ENCODE data around the gene TEX9.

Gene TEX9

DNA sequence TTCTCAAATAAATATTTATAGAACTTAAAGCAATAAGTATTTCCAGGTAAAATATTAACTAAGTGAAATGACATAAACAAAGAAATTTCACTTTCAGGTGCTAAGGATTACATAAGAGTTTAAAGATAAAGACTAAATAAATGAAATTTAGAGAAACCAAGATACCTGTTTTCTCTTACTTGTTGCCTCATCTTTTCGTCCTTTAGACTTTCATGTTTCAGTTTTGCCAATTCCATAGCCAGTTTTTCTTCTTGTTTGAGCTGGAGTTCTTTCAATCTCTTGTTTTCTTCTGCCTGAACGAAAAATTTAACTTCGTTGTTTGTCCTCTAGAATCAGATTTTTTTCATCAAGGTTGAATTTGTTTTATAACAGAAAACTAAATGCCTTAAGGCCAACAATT, 91.0 kb downstream of the TEX9 start:
- no peak for DNase-seq

DNA sequence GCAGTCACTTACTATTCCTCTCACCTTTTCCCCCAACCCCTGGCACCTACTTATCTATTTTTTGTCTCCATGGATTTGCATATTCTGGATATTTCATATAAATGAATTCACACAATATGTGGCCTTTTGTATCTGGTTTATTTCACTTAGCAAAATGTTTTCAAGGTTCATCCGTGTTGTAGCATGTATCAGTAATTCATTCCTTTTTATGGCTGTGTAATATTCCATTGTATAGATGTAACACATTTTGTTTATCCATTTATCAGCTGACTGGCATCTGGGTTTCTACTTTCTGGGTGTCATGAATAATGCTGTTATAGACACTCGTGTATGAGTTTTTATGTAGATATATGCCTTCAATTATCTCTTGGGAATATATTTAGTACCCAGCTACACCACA, 93.9 kb downstream of the TEX9 start:
- no peak for DNase-seq

DNA sequence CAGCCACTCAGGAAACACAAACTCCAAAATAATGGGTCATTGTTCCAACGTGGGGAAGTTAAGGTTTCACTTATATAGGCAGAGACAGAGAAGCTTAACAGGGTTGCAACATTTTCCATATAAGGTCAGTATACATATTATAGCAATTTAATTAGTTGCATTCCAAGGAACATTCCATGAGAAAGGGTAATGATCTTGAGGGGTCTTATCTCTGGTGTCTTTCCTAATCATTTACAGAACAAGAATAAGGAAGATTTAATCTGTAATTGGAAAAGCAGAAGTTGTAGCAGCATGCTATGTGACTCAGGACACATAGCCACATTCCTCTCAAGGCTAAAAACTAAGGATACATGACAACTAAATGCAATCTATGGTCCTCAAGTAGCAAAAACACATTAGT, 94.8 kb downstream of the TEX9 start:
- peak; percentile 7 for DNase-seq

- no peak for DNase-seq
Measured at GRCh38 chr15:56460947-56461346, 95.7 kb downstream of the TEX9 start.

DNA sequence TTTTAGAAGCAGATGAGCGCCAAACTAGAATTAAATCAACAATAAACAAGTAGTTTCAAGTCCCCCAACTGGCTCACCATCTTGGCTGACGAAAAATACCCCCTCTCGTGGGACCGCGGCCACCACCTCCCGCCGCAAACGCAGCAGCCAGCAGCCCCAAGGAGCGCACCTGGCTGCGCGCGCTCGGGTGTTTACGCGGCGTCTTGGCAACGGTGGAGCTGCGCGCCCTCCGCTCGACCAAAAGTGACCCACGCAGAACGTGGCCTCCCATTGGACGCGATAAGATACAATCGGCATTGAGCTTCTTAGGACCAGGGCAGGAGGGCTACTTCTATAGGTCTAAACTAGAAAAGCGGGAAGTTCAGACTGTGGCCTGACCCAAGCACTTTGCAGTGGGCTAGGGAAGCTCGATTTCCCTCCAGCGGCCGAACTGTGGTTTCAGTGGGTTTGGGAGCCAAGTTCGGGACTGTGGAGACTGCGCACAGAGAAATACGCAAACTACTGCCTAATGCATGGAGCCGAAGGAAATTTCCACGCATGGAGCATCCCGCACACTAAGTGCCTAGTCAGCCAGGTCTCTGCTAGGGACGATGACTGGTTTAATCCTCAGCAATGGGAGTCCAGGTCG, 99.8 kb downstream of the TEX9 start, which contains the start of gene MNS1:
Gene MNS1, minus strand, starts transcription at position 245 of the 628 bp plus-strand sequence. Its CDS starts 165 bp downstream, at position 80.
- peak; percentile 99 for DNase-seq

- DNase-seq, result no peak
Measured at GRCh38 chr15:56467616-56468015, 102.4 kb downstream of the TEX9 start.

GRCh38 chr15:56468401-56468800, 103.2 kb downstream of the TEX9 start:
- DNase-seq, result peak; percentile 80

GRCh38 chr15:56469483-56469882, 104.3 kb downstream of the TEX9 start:
- DNase-seq, result peak; percentile 50

- DNase-seq, result no peak
Measured at GRCh38 chr15:56471440-56472069, 106.3 kb downstream of the TEX9 start.

DNA sequence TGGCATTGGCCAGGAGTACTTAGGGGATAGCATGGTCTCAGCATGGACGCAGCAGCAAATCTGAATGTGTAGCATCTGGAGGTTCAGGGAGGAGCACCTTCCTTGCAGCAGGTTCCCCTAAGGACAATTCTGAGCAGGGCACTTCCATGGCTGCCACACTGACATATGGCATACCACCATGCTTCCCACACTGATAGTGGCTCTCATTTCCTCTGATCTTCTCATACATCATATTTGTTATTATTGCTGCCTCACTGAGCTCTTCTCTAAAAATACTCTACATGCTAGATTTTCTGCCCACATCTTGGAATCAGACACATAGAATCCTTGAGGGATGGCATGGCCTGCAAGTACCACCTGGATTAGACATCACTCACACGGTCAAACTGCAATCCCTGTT, 107.1 kb downstream of the TEX9 start:
- DNase-seq, result no peak

DNA sequence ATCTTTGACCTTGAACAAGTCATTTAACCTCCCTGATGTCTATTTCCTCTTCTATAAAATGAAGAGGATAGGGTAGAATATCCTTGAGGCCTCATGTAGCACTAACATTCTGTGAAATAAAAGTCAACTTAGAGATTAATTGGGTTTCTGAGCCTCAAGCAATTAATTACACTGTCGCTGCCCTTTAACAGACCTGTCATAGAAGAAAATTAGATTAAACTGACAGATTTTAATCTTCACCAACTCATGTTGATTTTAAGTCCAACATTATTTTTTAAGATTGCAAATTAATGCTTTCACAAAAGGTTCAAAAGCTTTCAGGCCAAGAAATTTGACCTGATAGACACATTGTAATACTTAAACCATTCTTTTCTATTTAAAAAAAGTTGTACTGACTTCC, 107.8 kb downstream of the TEX9 start:
- DNase-seq, result no peak

DNA sequence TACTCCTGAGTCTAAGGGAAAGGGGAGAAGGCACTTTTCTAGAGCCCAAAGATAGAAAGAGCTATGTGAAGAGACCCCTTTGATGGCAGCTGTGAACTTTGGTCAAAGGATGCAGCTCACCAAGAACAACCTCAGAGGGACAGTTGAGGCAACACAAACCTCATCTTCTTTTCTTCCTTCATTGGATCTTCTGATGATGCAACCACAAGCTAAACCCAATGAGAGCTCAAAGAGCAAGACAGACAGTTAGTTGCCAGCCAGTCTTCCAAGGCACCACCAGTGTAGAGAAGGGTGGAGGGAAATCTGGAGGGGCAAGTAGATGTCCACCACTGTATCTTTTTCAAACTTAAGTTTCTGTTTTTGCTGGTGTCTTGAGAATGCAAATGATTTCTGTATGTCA, 110.1 kb downstream of the TEX9 start:
- no peak for DNase-seq
